Panc1 (cell line): ENCODE data around the gene SMURF2. TPM values are rescaled to one million over a fixed set of nuclear protein-coding genes. Genes with fewer than 3 reads are reported as not detected.

Experiments
- ATAC-seq: fragments of 200-7000 bp; cut with Tn5 transposase; 2 replicates; pipeline ENCODE4 v1.9.1; 2020; ENCODE audit warnings: mild to moderate bottlenecking, moderate library complexity
- BruUV-seq: library from RNA; stranded (reverse); fragments of 400-500 nt; replicated peaks from 2 replicates; lab custom pipeline; 2021; lab: Mats Ljungman, UMichigan
- CTCF ChIA-PET: fragments of 300-600 bp; sonication (Branson Sonifier 250); formaldehyde crosslinking; loops from one replicate; lab custom pipeline; 2022; ENCODE audit warnings: antibody characterized with exemption; lab: Charles Lee
- POLR2A ChIA-PET: fragments of 300-600 bp; sonication (Branson Sonifier 250); formaldehyde crosslinking; loops from one replicate; lab custom pipeline; 2022; ENCODE audit warnings: antibody characterized with exemption; lab: Charles Lee
- DNase-seq: peaks from one replicate; pipeline ENCODE4 v3.0.0-alpha.2; 2010; ENCODE audit warnings: low read depth, low spot score
- H3K27ac ChIP-seq: 2 replicates; pipeline ENCODE4 v1.5.1; 2011; ENCODE audit warnings: mild to moderate bottlenecking, low read length, inconsistent platforms
- H3K27me3 ChIP-seq: fragments of 200-500 bp; sonication (Bioruptor generic); 2 replicates; pipeline ENCODE4 v1.6.0; 2014; ENCODE audit warnings: low read length, inconsistent platforms; ENCODE audit not compliant: control insufficient read depth, insufficient read depth
- H3K36me3 ChIP-seq: fragments of 200-500 bp; sonication (Bioruptor generic); 2 replicates; pipeline ENCODE4 v1.5.1; 2014; ENCODE audit warnings: inconsistent platforms, mild to moderate bottlenecking, low read length, moderate library complexity; ENCODE audit not compliant: control insufficient read depth, insufficient read depth
- H3K4me1 ChIP-seq: 2 replicates; pipeline ENCODE4 v1.5.1; 2011; ENCODE audit warnings: inconsistent platforms, mild to moderate bottlenecking, low read length, moderate library complexity; ENCODE audit not compliant: control insufficient read depth, insufficient read depth
- H3K4me3 ChIP-seq, 2 experiments: 2 replicates each; pipeline ENCODE4 v1.5.1; 2011 to 2012; ENCODE audit warnings: low read depth in 2 of 2, low read length in 2 of 2, mild to moderate bottlenecking in 2 of 2, inconsistent platforms in 1 of 2, moderate library complexity in 1 of 2
- H3K9me3 ChIP-seq: fragments of 200-500 bp; sonication (Bioruptor generic); 2 replicates; pipeline ENCODE4 v1.5.1; 2014; ENCODE audit warnings: low read depth, mild to moderate bottlenecking, inconsistent platforms, low read length, moderate library complexity; ENCODE audit not compliant: control insufficient read depth, insufficient read depth
- POLR2AphosphoS5 ChIP-seq: IDR thresholded peaks from 2 replicates; pipeline ENCODE4 v1.6.1; 2012; ENCODE audit warnings: mild to moderate bottlenecking, low read depth, low read length, moderate library complexity
- SIN3A ChIP-seq: IDR thresholded peaks from 2 replicates; pipeline ENCODE4 v1.6.1; 2012; ENCODE audit warnings: low read depth, mild to moderate bottlenecking, low read length, moderate library complexity, borderline replicate concordance; ENCODE audit not compliant: insufficient read depth
- TCF7L2 ChIP-seq: IDR thresholded peaks from 2 replicates; pipeline ENCODE4 v1.6.1; 2011; ENCODE audit warnings: mild to moderate bottlenecking, low read depth, low read length, inconsistent platforms
- in situ Hi-C: cut with HindIII; loops from 2 replicates; pipeline ENCODE4 v1.10.0; 2016; ENCODE audit warnings: low sequenced_read_pairs, low pct_unique_long_range_greater_than_20kb
- intact Hi-C: fragments of 100-400 bp; cut with micrococcal nuclease; formaldehyde crosslinking; loops from one replicate; pipeline ENCODE4 v1.10.0; 2022; ENCODE audit not compliant: unreplicated experiment
- total RNA-seq: library from RNA; stranded (reverse); gene quantifications from one replicate; pipeline ENCODE4 v1.2.1, GENCODE V29; 2021; ENCODE audit not compliant: unreplicated experiment
- TF ChIP-seq, protein P1 (sequence below), 2 experiments: IDR thresholded peaks; 2 replicates each; pipeline ENCODE4 v1.6.1; 2011 to 2012; ENCODE audit warnings: low read depth in 2 of 2, control low read depth in 1 of 2, low read length in 1 of 2, mild to moderate bottlenecking in 1 of 2, moderate library complexity in 1 of 2; ENCODE audit not compliant: insufficient read depth in 1 of 2
- TF ChIP-seq, protein P2 (sequence below): fragments of 450-650 bp; IDR thresholded peaks from 2 replicates; pipeline ENCODE4 v1.5.1; 2017; ENCODE audit warnings: mild to moderate bottlenecking

Gene SMURF2
- total RNA-seq, 1 experiment from 2014 or later = 21.3 TPM

DNA sequence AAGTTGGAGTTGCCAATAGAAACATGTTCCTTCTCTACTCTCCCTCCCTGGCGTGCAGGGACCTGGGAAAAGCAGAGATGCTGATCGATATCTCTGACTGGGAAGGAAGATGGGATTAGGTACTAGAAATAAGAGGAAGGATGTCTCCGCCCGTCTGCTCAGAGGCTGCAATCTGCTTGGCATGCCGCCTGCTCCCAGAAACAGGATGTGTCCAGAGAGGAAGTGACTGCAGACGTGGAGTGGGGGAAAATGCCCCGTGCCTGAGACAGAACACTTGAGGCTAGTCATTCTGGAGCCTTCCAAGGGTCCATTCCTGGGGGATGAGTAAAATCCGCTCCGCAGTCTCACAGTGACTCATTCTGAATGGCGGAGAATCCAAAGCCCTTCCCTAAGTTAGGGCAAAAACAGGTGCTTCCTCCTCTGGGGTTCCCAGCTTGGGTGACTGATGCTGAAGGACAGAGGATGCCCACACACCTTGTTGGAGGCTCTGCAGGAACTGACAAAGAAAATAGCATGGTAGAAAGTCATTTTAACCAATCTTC, 45.0 kb upstream of the SMURF2 start:
- ChIA-PET CTCF (no interaction called here), POLR2A (no interaction called here)
- ATAC-seq (peak; percentile 91), DNase-seq (peak; percentile 92)
- intact Hi-C loops = no loop called here
- Histone ChIP-seq H3K9me3 (no peaks in the 10 kb centered on the region), H3K36me3 (no peaks in the 10 kb centered on the region), H3K27me3 (no peaks in the 10 kb centered on the region), H3K27ac (peak overlapping the region; percentile 57; the same call in 1 of the 2 replicates), H3K4me3 (peak overlapping the region in 1 of 2 experiments; percentile 26; a peak in 2 of 4 replicates), H3K4me1 (peaks cover 18% of the 10 kb centered on the region)
- no peak for TF ChIP-seq POLR2AphosphoS5
- TF ChIP-seq SIN3A = 0 out of 2 replicates have a peak, but pooled peaks have one; percentile 17
- in situ Hi-C loops = no loop called here
- BruUV-seq = no TSS peak

DNA sequence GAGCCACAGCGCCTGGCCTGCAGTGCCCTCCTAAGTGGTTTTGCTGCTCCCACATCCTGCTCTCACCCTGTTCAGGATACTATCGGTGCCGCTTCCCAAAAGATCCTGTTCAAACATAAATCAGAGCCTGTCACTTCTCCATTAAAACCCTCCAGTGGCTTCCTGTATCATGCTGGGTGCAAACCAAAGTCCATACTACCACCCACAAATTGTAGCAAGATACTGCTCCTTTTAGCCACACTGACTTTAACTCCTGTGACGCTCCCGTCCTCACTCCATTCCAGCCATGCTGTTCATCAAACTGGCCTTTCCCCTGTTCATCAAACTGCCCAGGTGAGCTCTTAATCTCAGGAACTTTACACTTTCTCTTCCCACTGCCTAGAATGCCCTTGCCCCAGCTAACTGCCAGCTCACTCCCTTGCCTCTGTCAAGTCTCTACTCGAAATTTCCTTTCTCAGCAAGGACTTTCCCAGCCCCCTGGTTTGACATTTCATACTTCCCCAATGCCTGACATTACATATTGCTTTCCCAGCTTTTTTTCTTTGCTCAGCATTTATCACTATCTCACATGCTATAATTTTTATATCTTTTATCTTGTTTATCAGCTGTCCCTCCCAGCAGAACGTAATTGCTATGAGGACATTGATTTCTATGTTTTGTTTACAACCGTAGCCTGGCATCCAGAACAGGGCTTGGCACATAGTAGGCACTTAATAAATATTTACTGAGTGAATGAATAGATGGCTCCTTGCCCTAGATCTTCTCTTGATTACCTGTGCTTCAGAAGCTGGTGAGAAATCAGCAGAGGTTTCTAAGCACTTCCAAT, 44.3 kb upstream of the SMURF2 start:
- Histone ChIP-seq H3K36me3 (no peaks in the 10 kb centered on the region), H3K9me3 (no peaks in the 10 kb centered on the region), H3K4me1 (peaks cover 18% of the 10 kb centered on the region), H3K4me3 (peak overlapping the region in 1 of 2 experiments; percentile 26; a peak in 2 of 4 replicates), H3K27ac (peak overlapping the region; percentile 57; the same call in 1 of the 2 replicates), H3K27me3 (no peaks in the 10 kb centered on the region)
- ChIA-PET CTCF (interaction anchor here (0.6 kb wide), 1 partner anchor 133 kb away, joined by 8 read pairs; no protein-coding TSS in a partner anchor), POLR2A (no interaction called here)
- in situ Hi-C loops = no loop called here
- TF ChIP-seq SIN3A (no peak), TCF7L2 (no peak), POLR2AphosphoS5 (no peak)
- TF ChIP-seq, protein P1, sequence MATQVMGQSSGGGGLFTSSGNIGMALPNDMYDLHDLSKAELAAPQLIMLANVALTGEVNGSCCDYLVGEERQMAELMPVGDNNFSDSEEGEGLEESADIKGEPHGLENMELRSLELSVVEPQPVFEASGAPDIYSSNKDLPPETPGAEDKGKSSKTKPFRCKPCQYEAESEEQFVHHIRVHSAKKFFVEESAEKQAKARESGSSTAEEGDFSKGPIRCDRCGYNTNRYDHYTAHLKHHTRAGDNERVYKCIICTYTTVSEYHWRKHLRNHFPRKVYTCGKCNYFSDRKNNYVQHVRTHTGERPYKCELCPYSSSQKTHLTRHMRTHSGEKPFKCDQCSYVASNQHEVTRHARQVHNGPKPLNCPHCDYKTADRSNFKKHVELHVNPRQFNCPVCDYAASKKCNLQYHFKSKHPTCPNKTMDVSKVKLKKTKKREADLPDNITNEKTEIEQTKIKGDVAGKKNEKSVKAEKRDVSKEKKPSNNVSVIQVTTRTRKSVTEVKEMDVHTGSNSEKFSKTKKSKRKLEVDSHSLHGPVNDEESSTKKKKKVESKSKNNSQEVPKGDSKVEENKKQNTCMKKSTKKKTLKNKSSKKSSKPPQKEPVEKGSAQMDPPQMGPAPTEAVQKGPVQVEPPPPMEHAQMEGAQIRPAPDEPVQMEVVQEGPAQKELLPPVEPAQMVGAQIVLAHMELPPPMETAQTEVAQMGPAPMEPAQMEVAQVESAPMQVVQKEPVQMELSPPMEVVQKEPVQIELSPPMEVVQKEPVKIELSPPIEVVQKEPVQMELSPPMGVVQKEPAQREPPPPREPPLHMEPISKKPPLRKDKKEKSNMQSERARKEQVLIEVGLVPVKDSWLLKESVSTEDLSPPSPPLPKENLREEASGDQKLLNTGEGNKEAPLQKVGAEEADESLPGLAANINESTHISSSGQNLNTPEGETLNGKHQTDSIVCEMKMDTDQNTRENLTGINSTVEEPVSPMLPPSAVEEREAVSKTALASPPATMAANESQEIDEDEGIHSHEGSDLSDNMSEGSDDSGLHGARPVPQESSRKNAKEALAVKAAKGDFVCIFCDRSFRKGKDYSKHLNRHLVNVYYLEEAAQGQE (IDR thresholded peaks at IDR 0.05; ENCODE audit: insufficient read depth in 1 of 2, low read depth in 2 of 2, low read length in 1 of 2) = no peak
- TF ChIP-seq, protein P2, sequence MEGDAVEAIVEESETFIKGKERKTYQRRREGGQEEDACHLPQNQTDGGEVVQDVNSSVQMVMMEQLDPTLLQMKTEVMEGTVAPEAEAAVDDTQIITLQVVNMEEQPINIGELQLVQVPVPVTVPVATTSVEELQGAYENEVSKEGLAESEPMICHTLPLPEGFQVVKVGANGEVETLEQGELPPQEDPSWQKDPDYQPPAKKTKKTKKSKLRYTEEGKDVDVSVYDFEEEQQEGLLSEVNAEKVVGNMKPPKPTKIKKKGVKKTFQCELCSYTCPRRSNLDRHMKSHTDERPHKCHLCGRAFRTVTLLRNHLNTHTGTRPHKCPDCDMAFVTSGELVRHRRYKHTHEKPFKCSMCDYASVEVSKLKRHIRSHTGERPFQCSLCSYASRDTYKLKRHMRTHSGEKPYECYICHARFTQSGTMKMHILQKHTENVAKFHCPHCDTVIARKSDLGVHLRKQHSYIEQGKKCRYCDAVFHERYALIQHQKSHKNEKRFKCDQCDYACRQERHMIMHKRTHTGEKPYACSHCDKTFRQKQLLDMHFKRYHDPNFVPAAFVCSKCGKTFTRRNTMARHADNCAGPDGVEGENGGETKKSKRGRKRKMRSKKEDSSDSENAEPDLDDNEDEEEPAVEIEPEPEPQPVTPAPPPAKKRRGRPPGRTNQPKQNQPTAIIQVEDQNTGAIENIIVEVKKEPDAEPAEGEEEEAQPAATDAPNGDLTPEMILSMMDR = no peak
- no TSS peak for BruUV-seq
- DNase-seq (no peak), ATAC-seq (peak; percentile 71)
- intact Hi-C loops = no loop called here
